ENCODE results near the gene AKNA.

AKNA gene

GRCh38 chr9:114302727-114303126 lies 85.1 kb downstream of the AKNA start:
- Histone ChIP-seq H3K4me3 (ENCODE audit: low read length) (no peak overlapping the region), H3K36me3 (ENCODE audit: control insufficient read depth, insufficient read depth, low read length) (peaks cover 2% of the 10 kb centered on the region; the same call in 1 of the 2 replicates), H3K4me1 (ENCODE audit: control insufficient read depth, insufficient read depth, low read length) (no peaks in the 10 kb centered on the region; the same call in 1 of the 2 replicates), H3K9me3 (ENCODE audit: control insufficient read depth, insufficient read depth, low read length) (no peaks in the 10 kb centered on the region), H3K27ac (ENCODE audit: low read length) (no peak overlapping the region), H3K27me3 (ENCODE audit: control insufficient read depth, insufficient read depth, low read length) (no peaks in the 10 kb centered on the region)
- no CpG with 5 or more reads among the region's 6 CpGs for WGBS (ENCODE audit: insufficient coverage, insufficient read length)
- no peak for DNase-seq (ENCODE audit: low read depth, low spot score)

- Histone ChIP-seq H3K9me3 (ENCODE audit: control insufficient read depth, insufficient read depth, low read length) (no peaks in the 10 kb centered on the region), H3K4me3 (ENCODE audit: low read length) (no peak overlapping the region), H3K27me3 (ENCODE audit: control insufficient read depth, insufficient read depth, low read length) (no peaks in the 10 kb centered on the region), H3K36me3 (ENCODE audit: control insufficient read depth, insufficient read depth, low read length) (no peaks in the 10 kb centered on the region; the same call in 1 of the 2 replicates), H3K4me1 (ENCODE audit: control insufficient read depth, insufficient read depth, low read length) (no peaks in the 10 kb centered on the region; the same call in 1 of the 2 replicates), H3K27ac (ENCODE audit: low read length) (no peak overlapping the region)
- no peak for DNase-seq (ENCODE audit: low read depth, low spot score)
- no CpG with 5 or more reads among the region's 15 CpGs for WGBS (ENCODE audit: insufficient coverage, insufficient read length)
These were observed 85.8 kb downstream of the AKNA start for GRCh38 chr9:114301798-114302565.

GRCh38 chr9:114300846-114301797 lies 86.7 kb downstream of the AKNA start:
- H3K27me3 ChIP-seq (ENCODE audit: control insufficient read depth, insufficient read depth, low read length), result no peaks in the 10 kb centered on the region
- no peak overlapping the region for H3K4me3 ChIP-seq (ENCODE audit: low read length)
- no peak overlapping the region for H3K27ac ChIP-seq (ENCODE audit: low read length)
- H3K9me3 ChIP-seq (ENCODE audit: control insufficient read depth, insufficient read depth, low read length), result no peaks in the 10 kb centered on the region
- no peaks in the 10 kb centered on the region; the same call in 1 of the 2 replicates for H3K36me3 ChIP-seq (ENCODE audit: control insufficient read depth, insufficient read depth, low read length)
- no peaks in the 10 kb centered on the region for H3K4me1 ChIP-seq (ENCODE audit: control insufficient read depth, insufficient read depth, low read length)
- DNase-seq (ENCODE audit: low read depth, low spot score), result no peak
- WGBS (ENCODE audit: insufficient coverage, insufficient read length), result no CpG with 5 or more reads among the region's 31 CpGs

GRCh38 chr9:114300153-114300845 lies 87.5 kb downstream of the AKNA start:
- H3K36me3 ChIP-seq (ENCODE audit: control insufficient read depth, insufficient read depth, low read length), result no peaks in the 10 kb centered on the region; the same call in 1 of the 2 replicates
- no peak for DNase-seq (ENCODE audit: low read depth, low spot score)
- H3K27ac ChIP-seq (ENCODE audit: low read length), result no peak overlapping the region
- no peaks in the 10 kb centered on the region for H3K4me1 ChIP-seq (ENCODE audit: control insufficient read depth, insufficient read depth, low read length)
- H3K4me3 ChIP-seq (ENCODE audit: low read length), result no peak overlapping the region
- no CpG with 5 or more reads among the region's 4 CpGs for WGBS (ENCODE audit: insufficient coverage, insufficient read length)
- H3K27me3 ChIP-seq (ENCODE audit: control insufficient read depth, insufficient read depth, low read length), result no peaks in the 10 kb centered on the region
- H3K9me3 ChIP-seq (ENCODE audit: control insufficient read depth, insufficient read depth, low read length), result no peaks in the 10 kb centered on the region

- no peak overlapping the region for H3K27ac ChIP-seq (ENCODE audit: low read length)
- no peak for DNase-seq (ENCODE audit: low read depth, low spot score)
- H3K4me3 ChIP-seq (ENCODE audit: low read length), result no peak overlapping the region
- H3K4me1 ChIP-seq (ENCODE audit: control insufficient read depth, insufficient read depth, low read length), result no peaks in the 10 kb centered on the region
- H3K36me3 ChIP-seq (ENCODE audit: control insufficient read depth, insufficient read depth, low read length), result no peaks in the 10 kb centered on the region; the same call in 1 of the 2 replicates
- H3K9me3 ChIP-seq (ENCODE audit: control insufficient read depth, insufficient read depth, low read length), result no peaks in the 10 kb centered on the region; the same call in 1 of the 2 replicates
- no CpG with 5 or more reads among the region's 15 CpGs for WGBS (ENCODE audit: insufficient coverage, insufficient read length)
- no peaks in the 10 kb centered on the region for H3K27me3 ChIP-seq (ENCODE audit: control insufficient read depth, insufficient read depth, low read length)
These were observed 88.3 kb downstream of the AKNA start for GRCh38 chr9:114299286-114300152.

GRCh38 chr9:114296338-114296737 lies 91.4 kb downstream of the AKNA start:
- Histone ChIP-seq H3K4me1 (ENCODE audit: control insufficient read depth, insufficient read depth, low read length) (no peaks in the 10 kb centered on the region), H3K9me3 (ENCODE audit: control insufficient read depth, insufficient read depth, low read length) (no peaks in the 10 kb centered on the region; the same call in 1 of the 2 replicates), H3K27ac (ENCODE audit: low read length) (no peak overlapping the region), H3K27me3 (ENCODE audit: control insufficient read depth, insufficient read depth, low read length) (no peaks in the 10 kb centered on the region), H3K4me3 (ENCODE audit: low read length) (no peak overlapping the region), H3K36me3 (ENCODE audit: control insufficient read depth, insufficient read depth, low read length) (no peaks in the 10 kb centered on the region; the same call in 1 of the 2 replicates)
- DNase-seq (ENCODE audit: low read depth, low spot score), result no peak
- WGBS (ENCODE audit: insufficient coverage, insufficient read length), result no CpG with 5 or more reads among the region's 1 CpG

GRCh38 chr9:114294664-114295063 lies 93.1 kb downstream of the AKNA start:
- Histone ChIP-seq H3K4me1 (ENCODE audit: control insufficient read depth, insufficient read depth, low read length) (no peaks in the 10 kb centered on the region), H3K27me3 (ENCODE audit: control insufficient read depth, insufficient read depth, low read length) (no peaks in the 10 kb centered on the region), H3K4me3 (ENCODE audit: low read length) (no peak overlapping the region), H3K27ac (ENCODE audit: low read length) (no peak overlapping the region), H3K36me3 (ENCODE audit: control insufficient read depth, insufficient read depth, low read length) (no peaks in the 10 kb centered on the region), H3K9me3 (ENCODE audit: control insufficient read depth, insufficient read depth, low read length) (no peaks in the 10 kb centered on the region; the same call in 1 of the 2 replicates)
- DNase-seq (ENCODE audit: low read depth, low spot score), result no peak

- DNase-seq (ENCODE audit: low read depth, low spot score), result no peak
- no peaks in the 10 kb centered on the region; the same call in 1 of the 2 replicates for H3K9me3 ChIP-seq (ENCODE audit: control insufficient read depth, insufficient read depth, low read length)
- no peaks in the 10 kb centered on the region for H3K27me3 ChIP-seq (ENCODE audit: control insufficient read depth, insufficient read depth, low read length)
- no peak overlapping the region for H3K4me3 ChIP-seq (ENCODE audit: low read length)
- H3K36me3 ChIP-seq (ENCODE audit: control insufficient read depth, insufficient read depth, low read length), result no peaks in the 10 kb centered on the region
- WGBS (ENCODE audit: insufficient coverage, insufficient read length), result no CpG with 5 or more reads among the region's 11 CpGs
- peaks cover 6% of the 10 kb centered on the region for H3K4me1 ChIP-seq (ENCODE audit: control insufficient read depth, insufficient read depth, low read length)
- H3K27ac ChIP-seq (ENCODE audit: low read length), result no peak overlapping the region
These were observed 95.7 kb downstream of the AKNA start for GRCh38 chr9:114291886-114292590.

- DNase-seq (ENCODE audit: low read depth, low spot score), result peak; percentile 64
These were observed 96.7 kb downstream of the AKNA start for GRCh38 chr9:114291064-114291474.

More at GRCh38 chr9:114291064-114291474, 96.7 kb downstream of the AKNA start:
- Histone ChIP-seq H3K4me1 (ENCODE audit: control insufficient read depth, insufficient read depth, low read length) (peaks cover 6% of the 10 kb centered on the region), H3K9me3 (ENCODE audit: control insufficient read depth, insufficient read depth, low read length) (no peaks in the 10 kb centered on the region; the same call in 1 of the 2 replicates), H3K36me3 (ENCODE audit: control insufficient read depth, insufficient read depth, low read length) (no peaks in the 10 kb centered on the region), H3K4me3 (ENCODE audit: low read length) (no peak overlapping the region), H3K27ac (ENCODE audit: low read length) (no peak overlapping the region), H3K27me3 (ENCODE audit: control insufficient read depth, insufficient read depth, low read length) (no peaks in the 10 kb centered on the region)
- no CpG with 5 or more reads among the region's 12 CpGs for WGBS (ENCODE audit: insufficient coverage, insufficient read length)

Data from iPS DF 6.9 (cell line).